Adrenal gland (tissue), 5 donors: ENCODE results near the gene MAP3K19.

Experiments used
- POLR2A ChIP-seq, 2 donors: fragments of 450-650 bp; IDR thresholded peaks; one replicate each; pipeline ENCODE4 v1.6.1; 2017; ENCODE audit warnings: antibody characterized with exemption in 2 of 2, mild to moderate bottlenecking in 2 of 2, moderate library complexity in 1 of 2
- TF ChIP-seq, protein P1 (sequence below), 6 experiments: fragments of 450-650 bp in 4 of 6; fragments of 200-600 bp in 2 of 6; sonication (generic) in 1 of 6; IDR thresholded peaks; 1 replicate in 5 of 6; 2 replicates in 1 of 6; pipeline versions ENCODE4 v1.5.1 to v1.8.0; 2016 to 2021; ENCODE audit warnings: antibody characterized with exemption in 6 of 6, mild to moderate bottlenecking in 2 of 6, moderate library complexity in 1 of 6
- donor health status: DM: no; HTN: no; CAD: no.

DNA sequence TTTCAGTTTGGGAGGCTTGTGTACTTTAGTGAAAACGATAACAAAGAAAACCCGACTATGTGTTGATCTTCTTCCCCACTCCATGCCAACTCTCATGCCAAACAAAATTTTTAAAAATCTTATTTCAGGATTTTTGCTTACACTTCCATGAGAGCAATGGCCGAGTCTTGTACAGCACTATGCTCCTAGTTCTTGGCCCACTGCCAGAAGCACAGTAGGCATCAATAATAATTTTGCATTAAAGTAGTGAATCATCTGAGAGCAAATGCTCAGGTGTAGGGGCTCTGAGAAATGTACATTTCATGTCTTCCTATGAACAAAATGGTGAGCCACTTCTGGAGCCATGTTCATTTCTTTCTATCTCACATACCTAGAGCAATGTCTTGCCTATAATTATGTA lies 62.2 kb downstream of the MAP3K19 start:
- TF ChIP-seq, protein P1, sequence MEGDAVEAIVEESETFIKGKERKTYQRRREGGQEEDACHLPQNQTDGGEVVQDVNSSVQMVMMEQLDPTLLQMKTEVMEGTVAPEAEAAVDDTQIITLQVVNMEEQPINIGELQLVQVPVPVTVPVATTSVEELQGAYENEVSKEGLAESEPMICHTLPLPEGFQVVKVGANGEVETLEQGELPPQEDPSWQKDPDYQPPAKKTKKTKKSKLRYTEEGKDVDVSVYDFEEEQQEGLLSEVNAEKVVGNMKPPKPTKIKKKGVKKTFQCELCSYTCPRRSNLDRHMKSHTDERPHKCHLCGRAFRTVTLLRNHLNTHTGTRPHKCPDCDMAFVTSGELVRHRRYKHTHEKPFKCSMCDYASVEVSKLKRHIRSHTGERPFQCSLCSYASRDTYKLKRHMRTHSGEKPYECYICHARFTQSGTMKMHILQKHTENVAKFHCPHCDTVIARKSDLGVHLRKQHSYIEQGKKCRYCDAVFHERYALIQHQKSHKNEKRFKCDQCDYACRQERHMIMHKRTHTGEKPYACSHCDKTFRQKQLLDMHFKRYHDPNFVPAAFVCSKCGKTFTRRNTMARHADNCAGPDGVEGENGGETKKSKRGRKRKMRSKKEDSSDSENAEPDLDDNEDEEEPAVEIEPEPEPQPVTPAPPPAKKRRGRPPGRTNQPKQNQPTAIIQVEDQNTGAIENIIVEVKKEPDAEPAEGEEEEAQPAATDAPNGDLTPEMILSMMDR (IDR thresholded peaks at IDR 0.05), result no peak
- TF ChIP-seq POLR2A (IDR thresholded peaks at IDR 0.05), result no peak
